Chondrocyte (in vitro differentiated cells): ENCODE measurements around the gene CYBB. TPM values are rescaled to one million over a fixed set of nuclear protein-coding genes. Genes with fewer than 3 reads are reported as not detected.

Experiments
- DNase-seq: peaks from one replicate; pipeline ENCODE4 v3.0.0; 2021; ENCODE audit warnings: mixed read lengths, low spot score
- H3K27ac Mint-ChIP-seq: one replicate; pipeline ENCODE4 v1.8.0; 2021; ENCODE audit warnings: mild to moderate bottlenecking, moderate library complexity, mixed read lengths; ENCODE audit not compliant: unreplicated experiment
- H3K27me3 Mint-ChIP-seq: 2 replicates; pipeline ENCODE4 v1.8.0; 2021; ENCODE audit warnings: low read depth, mixed read lengths
- H3K36me3 Mint-ChIP-seq: 2 replicates; pipeline ENCODE4 v1.8.0; 2021; ENCODE audit warnings: low read depth, mixed read lengths
- H3K4me1 Mint-ChIP-seq: 2 replicates; pipeline ENCODE4 v1.8.0; 2021; ENCODE audit warnings: low read depth, mild to moderate bottlenecking, mixed read lengths
- H3K4me3 Mint-ChIP-seq: one replicate; pipeline ENCODE4 v1.8.0; 2021; ENCODE audit warnings: mild to moderate bottlenecking, moderate library complexity, mixed read lengths; ENCODE audit not compliant: unreplicated experiment
- H3K9me3 Mint-ChIP-seq: 2 replicates; pipeline ENCODE4 v1.8.0; 2021; ENCODE audit warnings: low read depth, mixed read lengths
- CTCF ChIP-seq: fragments of 200-600 bp; sonication (generic); IDR thresholded peaks from 2 replicates; pipeline ENCODE4 v1.5.0; 2021; ENCODE audit warnings: antibody characterized with exemption, mild to moderate bottlenecking, moderate library complexity
- total RNA-seq: library from RNA; stranded (reverse); gene quantifications from 3 replicates; pipeline ENCODE4 v1.2.1, GENCODE V29; 2021

The CYBB gene
- total RNA-seq, 1 donor from 2014 or later = not detected

DNA sequence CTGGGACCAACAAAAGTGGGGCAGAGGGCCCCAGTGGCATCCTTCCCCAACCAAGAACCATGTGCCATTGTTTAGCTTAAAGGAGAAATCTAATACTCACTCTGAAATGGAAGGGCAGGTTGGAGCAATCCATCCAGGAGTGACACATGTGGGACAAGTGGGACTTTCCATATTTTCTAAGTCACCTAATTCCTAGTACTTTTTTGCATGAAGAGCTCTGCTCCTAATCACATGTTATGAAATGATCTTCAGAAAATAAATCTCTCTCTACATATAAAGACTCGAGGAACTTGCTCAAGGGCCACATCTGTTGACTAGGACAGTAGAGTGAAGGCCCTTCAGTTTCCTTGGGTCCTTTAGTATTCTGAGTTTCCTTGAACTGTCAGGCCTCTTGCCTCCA lies 2.5 kb downstream of the CYBB start:
- DNase-seq = no peak

DNA sequence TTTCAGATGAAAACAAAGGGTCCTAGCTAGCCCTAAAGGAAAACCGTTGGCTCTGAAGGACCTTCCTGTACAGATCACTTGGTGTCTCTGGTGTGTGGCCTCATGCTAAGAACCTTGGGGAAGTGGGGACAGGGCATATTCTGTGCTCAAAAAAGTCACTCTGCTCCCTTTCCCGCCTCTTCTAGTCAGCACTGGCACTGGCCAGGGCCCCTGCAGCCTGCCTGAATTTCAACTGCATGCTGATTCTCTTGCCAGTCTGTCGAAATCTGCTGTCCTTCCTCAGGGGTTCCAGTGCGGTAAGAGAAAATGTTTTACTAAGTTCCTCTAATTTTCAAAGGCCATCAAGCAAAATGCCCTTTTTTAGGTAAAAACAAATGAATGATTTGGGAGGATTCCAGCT lies 3.4 kb downstream of the CYBB start:
- Mint-ChIP-seq H3K4me1 (no peaks in the 10 kb centered on the region), H3K27me3 (peaks cover 3% of the 10 kb centered on the region), H3K4me3 (no peak overlapping the region), H3K9me3 (no peaks in the 10 kb centered on the region), H3K27ac (no peak overlapping the region), H3K36me3 (no peaks in the 10 kb centered on the region)
- no peak for TF ChIP-seq CTCF
- no peak for DNase-seq

More for the DNA sequence above, 2.5 kb downstream of the CYBB start:
- H3K4me3 Mint-ChIP-seq = no peak overlapping the region
- no peaks in the 10 kb centered on the region for H3K36me3 Mint-ChIP-seq
- H3K9me3 Mint-ChIP-seq = no peaks in the 10 kb centered on the region
- H3K27me3 Mint-ChIP-seq = peaks cover 3% of the 10 kb centered on the region
- H3K4me1 Mint-ChIP-seq = no peaks in the 10 kb centered on the region
- H3K27ac Mint-ChIP-seq = no peak overlapping the region
- TF ChIP-seq CTCF = no peak

GRCh38 chrX:37785569-37785968 lies 5.7 kb downstream of the CYBB start:
- Mint-ChIP-seq H3K4me3 (no peak overlapping the region), H3K27me3 (peaks cover 5% of the 10 kb centered on the region), H3K4me1 (no peaks in the 10 kb centered on the region), H3K9me3 (no peaks in the 10 kb centered on the region), H3K36me3 (no peaks in the 10 kb centered on the region), H3K27ac (no peak overlapping the region)
- no peak for TF ChIP-seq CTCF
- no peak for DNase-seq

DNA sequence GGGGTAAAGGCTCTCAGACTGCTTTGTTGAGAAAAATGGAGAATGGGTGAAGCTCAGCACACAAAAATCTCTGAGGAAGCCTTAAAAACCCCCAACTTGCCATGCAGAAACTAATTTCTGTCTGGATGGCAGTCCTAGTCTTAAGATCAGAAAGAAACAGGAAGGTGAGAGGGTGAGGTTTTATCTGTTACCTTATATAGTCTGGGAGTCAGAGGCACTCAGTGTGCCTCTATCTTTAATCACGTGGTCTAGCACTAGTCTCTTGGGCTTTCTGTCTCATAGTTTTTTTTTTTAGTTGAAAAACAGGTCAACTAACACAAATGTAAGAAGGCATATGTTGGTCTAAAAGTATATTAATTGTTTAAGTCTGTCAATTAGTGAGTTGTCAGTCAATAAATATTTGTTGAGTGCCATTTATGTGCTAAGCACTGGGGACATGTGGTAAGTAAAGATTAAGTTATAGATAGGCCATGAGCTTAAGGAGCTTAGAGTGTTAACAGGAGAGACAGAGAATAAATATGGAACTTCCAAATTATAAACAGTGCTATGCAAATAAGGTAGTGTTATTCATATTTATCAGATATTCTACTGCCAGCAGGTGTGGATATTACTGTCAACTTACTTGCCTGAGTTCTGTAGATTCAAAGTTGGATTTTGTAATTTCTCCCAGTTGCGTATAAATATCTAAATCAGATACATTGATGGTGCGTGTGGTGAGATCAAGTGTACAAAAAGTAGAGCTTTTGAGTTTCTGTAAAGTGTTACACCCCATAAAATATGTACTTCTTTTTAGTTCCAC lies 7.0 kb downstream of the CYBB start:
- Mint-ChIP-seq H3K27ac (no peak overlapping the region), H3K27me3 (peaks cover 5% of the 10 kb centered on the region), H3K36me3 (no peaks in the 10 kb centered on the region), H3K4me1 (no peaks in the 10 kb centered on the region), H3K4me3 (no peak overlapping the region), H3K9me3 (no peaks in the 10 kb centered on the region)
- no peak for DNase-seq
- TF ChIP-seq CTCF = no peak

DNA sequence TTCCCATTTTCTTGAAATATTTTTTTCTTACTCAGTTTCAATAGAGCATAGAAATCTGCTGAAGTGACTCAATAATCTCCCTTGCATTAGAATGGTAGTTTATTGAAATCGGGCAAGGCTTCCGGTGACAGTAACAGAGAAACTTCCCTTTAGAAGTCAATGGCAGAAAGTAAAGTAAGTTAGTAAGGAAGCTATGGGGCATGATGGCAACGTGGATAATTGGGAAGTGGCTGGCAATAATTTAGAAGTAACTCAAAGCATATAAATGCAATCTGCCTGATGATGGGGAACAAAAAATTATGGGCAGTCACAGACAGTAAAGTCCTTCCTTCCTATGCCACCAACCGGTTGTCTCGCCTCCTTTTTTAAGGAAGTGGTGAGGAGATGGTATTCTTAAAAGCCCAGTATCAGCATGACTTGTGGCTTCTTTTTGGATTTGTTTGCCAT lies 7.6 kb downstream of the CYBB start:
- Mint-ChIP-seq H3K36me3 (no peaks in the 10 kb centered on the region), H3K27ac (no peak overlapping the region), H3K9me3 (no peaks in the 10 kb centered on the region), H3K4me1 (no peaks in the 10 kb centered on the region), H3K27me3 (peaks cover 5% of the 10 kb centered on the region), H3K4me3 (no peak overlapping the region)
- no peak for DNase-seq
- no peak for TF ChIP-seq CTCF
